Breast epithelium (tissue), 3 donors: ENCODE results near the gene TMEM164.

Experiments used
- CTCF ChIP-seq, 3 donors: fragments of 450-650 bp; IDR thresholded peaks; one replicate each; pipeline ENCODE4 v1.5.1; 2016 to 2017; ENCODE audit warnings: antibody characterized with exemption in 3 of 3, mild to moderate bottlenecking in 3 of 3, moderate library complexity in 3 of 3
- POLR2AphosphoS5 ChIP-seq, 3 donors: sonication (generic); formaldehyde crosslinking; IDR thresholded peaks; one replicate each; pipeline ENCODE4 v1.6.1; 2017; ENCODE audit warnings: antibody characterized with exemption in 3 of 3

DNA sequence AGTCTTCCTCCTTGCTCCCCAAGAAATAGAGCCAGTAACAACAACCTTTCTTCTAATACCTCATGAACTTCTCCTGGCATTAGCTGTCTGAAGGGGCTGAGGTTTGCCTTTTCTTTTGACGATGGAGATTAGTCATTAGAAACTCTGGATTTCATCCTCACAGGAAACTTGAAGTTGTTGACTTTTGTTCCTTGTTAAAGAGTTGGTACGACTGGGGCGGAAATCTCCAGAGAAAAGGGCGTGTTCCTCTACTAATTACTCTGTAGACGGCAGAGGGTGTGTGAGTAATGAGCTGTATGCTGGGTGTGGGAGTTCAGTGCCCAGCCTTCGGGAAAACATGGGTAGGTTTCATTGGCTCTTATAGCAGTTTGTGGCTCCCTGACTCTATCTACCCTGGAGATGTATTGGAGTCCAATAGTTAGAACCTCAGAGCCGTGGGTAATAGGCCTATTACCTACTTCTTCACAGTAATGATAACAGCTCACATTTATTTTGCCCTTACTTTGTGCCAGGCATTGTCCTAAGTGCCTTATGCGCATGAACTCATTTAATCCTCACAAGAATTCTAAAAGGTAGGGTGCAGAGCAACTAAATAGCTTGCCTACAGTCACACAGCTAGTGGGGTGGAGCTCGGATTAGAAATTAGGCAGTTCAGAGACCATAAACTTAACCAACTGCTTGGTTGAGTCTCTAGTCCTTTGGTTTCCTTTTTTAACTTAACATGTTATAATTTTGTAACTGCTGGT is 23.4 kb downstream of the TMEM164 start:
- no peak for TF ChIP-seq POLR2AphosphoS5 (IDR thresholded peaks at IDR 0.05)
- no peak for TF ChIP-seq CTCF (IDR thresholded peaks at IDR 0.05)
